GM18505 (cell line): ENCODE data around the gene ZDHHC18.
"Not testable (repeated sequence)": the region's sequence is repeated elsewhere in the genome, so short reads cannot be mapped to it uniquely, and the experiment has no call there.

Source experiments
- ATAC-seq: cut with Tn5 transposase; IDR thresholded peaks from one replicate; pipeline ENCODE4 v1.9.1; 2021; ENCODE audit not compliant: unreplicated experiment
- POLR2A ChIP-seq: IDR thresholded peaks from 4 replicates; pipeline ENCODE4 v1.6.1; 2011; ENCODE audit warnings: borderline replicate concordance; ENCODE audit not compliant: insufficient read depth, insufficient read length; ENCODE audit errors: extremely low read depth

The ZDHHC18 gene

DNA sequence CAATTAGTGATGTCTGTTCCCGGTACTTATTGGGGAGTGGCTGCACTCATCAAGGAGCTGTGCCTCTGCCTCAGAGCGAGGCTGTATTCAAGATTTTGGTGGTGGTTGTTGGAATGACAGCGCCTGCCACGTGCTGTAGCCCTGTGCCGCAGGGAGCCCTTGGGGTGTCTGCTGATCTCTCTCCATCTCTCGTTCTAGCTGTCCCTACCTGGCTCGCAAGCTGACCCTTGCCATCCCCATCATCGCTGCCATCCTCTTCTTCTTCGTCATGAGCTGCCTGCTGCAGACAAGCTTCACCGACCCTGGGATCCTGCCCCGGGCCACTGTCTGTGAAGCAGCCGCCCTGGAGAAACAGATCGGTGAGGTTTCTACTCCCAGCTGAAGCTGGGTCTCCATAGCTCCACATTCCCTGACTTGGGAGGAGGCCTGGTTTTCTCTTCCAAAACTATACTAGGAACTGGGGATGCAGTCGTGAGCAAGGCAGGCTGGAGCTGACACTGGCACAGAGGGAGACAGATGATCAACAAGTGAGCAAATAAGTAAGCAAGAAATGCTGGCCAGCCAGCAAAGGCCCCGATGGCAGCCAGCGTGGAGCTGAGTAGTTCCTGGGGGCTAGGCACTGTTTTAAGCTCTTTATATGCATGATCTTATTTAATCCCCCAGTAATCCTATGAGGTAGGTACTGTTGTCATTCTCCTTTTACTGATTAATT, 5.9 kb downstream of the ZDHHC18 start:
- no peak for TF ChIP-seq POLR2A
- ATAC-seq, result no peak

DNA sequence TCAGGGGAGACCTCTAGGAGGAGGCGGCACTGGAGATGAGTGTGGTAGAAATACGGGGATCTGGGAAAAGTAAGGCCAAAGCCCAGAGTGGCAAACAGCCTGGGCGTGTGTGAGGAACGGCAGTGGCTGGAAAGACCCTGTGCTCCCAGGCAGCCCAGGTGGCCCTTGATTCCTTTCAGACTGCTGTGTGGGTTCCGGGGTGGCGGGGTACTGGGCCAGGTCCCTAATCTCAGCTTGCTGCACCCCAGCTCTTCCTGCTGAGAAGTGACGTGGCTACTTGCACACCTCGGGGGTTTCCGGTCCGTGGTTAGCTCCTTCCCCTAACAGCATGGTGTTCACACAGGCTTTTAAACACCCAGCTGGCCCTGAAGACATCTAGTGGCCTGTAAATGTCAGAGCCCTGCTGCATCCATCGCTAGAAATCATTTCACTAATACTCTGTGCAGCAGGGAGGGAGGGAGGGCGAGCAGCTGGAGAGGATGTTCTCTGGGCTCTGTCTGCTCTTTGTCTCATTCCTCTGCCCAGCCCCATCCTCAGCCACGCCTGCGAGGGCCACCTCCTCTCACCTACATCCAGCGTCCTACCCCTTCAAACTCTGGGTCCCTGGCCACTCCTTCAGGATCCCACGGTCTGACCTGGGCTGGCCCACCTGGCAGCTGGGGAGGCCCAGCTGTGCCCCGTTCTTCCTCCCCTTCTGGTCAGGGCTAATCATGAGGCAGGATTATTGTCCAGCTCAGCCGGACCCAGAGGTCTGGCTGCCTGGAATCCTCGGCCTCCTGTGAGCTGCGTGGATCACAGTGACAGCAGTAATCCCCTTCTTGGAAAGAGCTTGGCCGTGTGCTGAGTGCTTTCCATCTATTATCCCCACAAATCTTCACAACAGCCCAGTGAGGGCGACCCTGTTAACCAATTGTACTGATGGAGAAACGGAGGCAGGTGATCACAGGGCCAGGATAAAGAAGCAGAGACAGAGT, 7.2 kb downstream of the ZDHHC18 start:
- ATAC-seq, result peak; percentile 63
- TF ChIP-seq POLR2A, result peak; percentile 82

DNA sequence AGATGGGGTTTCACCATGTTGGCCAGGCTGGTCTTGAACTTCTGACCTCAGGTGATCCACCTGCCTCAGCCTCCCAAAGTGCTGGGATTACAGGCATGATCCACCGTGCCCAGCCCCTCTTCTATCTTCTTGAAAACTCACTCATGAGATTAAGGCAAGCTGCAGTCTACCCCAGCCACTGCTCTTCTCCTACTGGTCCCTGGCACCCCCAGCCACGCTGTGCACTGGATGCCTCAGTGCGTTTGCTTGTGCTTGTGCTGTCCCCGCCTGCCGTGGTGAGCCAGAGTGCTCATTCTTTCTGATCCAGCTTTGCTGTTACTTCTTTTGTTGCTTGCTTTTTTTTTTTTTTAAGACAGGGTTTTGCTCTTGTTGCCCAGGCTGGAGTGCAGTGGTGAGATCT, 11.2 kb downstream of the ZDHHC18 start:
- not testable (repeated sequence) for ATAC-seq

DNA sequence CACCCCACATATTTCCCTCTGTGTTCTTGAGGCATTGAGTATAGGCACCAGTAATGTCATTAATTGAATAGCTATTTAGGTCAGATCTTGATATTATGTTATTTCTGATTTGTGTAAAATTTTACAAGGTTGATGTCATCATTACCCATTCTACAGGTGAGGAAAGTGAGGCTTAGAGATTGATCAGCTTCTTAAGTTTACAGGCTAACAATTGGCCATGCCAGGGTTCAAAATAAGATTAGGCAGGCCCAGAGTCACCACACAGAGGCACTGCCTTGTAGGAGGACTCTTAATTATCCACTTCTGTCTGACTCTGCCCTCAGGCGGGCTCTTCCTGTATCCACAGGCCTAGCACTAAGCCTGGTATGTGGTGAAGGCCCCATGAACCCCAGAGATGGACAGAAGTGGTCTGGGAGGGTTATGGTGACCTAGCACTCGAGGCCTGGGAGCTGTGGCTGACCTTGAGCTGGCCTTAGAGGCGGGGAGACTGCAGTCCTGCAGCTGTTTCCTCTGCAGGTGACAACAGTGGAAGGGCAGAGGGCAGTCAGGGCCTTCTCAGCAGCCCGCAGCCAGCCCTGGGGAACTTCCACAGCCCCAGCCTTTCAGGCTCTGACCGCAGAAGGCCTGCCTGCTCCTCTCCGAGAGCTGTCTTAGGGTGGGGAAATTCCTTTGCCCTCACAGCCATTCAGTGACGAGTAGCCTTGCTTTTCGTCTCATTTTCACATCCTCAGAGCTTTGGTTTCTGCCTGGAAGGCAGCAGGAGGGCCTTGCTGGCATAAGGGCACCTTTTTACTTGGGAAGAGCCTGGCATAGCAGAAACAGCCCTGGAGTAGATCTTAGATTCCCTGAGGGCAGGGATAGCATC, 12.2 kb downstream of the ZDHHC18 start:
- ATAC-seq, result peak; percentile 78
- TF ChIP-seq POLR2A, result peak; percentile 35

DNA sequence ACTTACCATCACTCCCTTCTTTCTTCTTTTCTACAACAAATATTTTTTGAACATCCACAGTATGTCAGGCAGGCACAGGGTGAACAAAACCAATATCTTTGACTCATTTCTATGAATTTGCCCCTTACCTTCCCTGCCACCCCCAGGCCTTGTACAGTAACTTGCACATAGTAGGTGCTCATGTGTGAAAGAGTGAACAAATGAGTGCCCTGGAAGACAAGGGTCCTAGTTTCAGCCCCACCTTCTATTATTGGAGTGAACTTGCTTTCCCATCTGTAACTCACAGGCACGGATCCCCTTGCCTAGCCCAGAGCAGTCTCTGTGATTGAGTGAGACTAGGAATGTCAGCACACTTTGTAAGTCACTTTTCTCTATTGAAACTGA, 12.8 kb downstream of the ZDHHC18 start:
- no peak for ATAC-seq
- no peak for TF ChIP-seq POLR2A

DNA sequence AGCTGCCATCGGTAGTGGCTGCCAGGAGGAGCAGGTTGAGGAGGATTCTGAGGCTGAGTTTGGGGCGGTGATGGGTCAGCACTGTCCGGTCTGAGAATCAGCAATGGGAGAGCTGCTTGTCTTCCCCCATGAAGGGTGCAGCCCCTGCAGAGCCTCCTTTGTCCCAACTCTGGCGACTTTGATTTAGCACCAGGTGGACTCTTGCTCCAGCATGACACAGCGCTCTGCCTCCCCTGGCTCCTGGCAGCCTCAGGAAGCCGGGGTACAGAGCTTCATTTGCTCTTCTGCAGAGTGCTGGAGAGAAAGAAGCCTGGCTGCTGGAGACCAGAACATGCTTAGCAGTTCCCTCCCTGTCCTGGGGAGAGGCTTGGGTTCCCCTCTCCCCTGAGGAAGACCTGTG, 13.3 kb downstream of the ZDHHC18 start:
- no peak for TF ChIP-seq POLR2A
- no peak for ATAC-seq

DNA sequence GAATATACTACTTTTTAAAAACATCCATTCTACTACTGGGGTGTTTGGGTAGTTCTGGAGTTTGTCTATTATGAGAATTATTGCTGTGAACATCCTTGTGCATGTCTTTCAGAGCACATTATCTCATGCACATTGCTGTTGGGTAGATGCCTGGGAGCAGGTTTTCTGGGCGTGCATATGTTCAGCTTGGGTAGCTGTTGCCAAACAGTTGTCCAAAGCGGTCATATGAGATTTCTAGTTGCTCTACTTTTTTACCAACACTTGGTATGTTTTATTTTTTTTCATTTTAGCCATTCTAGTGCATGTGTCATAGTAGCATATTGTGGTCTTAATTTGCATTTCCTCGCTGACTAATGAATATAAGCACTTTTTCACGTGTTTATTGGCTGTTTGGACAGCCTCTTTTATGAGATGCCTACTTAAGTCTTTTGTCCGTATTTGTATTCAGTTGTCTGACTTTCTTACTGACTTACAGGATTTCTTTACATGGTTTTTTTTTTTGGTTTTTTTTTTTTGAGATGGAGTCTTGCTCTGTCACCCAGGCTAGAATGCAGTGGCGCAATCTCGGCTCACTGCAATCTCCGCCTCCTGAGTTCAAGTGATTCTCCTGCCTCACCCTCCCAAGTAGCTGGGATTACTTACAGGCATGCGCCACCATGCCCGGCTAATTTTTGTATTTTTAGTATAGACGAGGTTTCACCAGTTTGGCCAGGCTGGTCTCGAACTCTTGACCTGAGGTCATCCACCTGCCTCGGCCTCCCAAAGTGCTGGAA, 18.1 kb downstream of the ZDHHC18 start:
- ATAC-seq, result no peak
- no peak for TF ChIP-seq POLR2A

DNA sequence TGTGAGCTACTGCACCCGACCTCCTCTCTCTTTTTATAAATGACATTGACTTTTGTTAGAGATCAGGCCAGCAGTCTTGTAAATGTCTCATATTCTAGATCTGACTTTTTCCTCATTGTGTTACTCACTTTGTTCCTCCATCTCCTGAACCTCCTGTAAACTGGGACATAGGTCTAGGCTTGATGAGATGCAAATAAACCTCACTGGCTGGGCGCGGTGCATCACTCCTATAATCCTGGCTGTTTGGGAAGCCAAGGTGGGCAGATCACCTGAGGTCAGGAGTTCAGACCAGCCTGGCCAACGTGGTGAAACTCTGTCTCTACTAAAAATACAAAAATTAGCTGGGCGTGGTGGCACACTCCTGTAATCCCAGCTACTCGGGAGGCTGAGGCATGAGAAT, 21.3 kb downstream of the ZDHHC18 start:
- ATAC-seq, result not testable (repeated sequence)

DNA sequence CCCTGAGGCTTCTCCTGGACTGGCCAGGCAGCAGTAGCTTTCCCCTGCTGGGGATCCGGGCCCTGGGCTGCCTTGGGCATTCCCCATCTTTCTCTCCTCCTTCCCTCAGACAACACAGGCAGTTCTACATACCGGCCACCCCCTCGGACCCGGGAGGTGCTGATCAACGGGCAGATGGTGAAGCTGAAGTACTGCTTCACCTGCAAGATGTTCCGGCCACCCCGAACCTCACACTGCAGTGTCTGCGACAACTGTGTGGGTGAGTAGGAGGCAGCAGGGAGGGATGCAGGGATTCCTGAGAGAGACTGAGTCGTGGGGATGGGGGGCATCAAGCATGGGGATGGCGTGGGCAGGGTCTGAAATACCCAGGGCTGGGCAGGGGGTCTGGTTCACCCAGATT, 22.0 kb downstream of the ZDHHC18 start:
- ATAC-seq, result no peak
- TF ChIP-seq POLR2A, result no peak

DNA sequence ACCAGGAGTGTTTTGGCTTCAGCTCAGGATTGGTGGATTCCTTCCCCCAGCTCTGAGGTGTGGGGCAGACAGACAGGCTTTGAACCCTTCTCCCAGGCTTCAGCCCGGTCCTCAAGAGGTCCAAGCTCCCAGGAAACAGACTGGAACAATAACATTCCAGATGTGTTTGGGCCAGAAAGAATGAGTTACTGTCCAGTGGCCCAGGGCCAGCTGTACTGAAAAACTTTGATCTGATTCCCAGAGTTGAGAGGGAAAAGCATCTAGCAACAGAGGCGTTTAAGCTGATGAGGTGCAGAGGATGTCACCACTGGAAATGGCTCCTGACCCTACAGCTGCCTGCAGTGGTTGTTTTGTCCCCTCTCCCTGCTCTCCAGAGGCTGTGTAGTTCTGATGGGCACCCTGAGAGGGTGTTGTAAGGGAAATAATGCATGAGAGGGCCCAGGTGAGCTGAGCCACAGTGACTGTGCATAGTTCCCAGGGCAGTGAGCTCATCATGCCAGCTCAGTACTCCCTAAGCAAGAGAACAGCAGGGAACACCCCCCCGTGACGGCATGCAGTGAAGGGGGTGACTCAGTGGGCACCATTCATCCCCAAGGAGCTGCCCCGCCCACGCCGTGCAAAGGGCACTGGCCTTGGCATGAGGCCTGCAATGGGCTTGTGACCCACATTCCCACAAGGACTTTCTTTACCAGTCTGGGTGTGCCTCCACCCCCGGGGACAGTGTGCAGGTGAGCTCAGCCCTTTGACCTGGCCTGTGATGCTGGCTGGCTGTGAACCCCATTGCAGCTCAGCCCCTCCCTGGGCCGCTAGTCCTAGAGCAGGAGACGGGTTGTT, 22.7 kb downstream of the ZDHHC18 start:
- TF ChIP-seq POLR2A, result no peak
- no peak for ATAC-seq

DNA sequence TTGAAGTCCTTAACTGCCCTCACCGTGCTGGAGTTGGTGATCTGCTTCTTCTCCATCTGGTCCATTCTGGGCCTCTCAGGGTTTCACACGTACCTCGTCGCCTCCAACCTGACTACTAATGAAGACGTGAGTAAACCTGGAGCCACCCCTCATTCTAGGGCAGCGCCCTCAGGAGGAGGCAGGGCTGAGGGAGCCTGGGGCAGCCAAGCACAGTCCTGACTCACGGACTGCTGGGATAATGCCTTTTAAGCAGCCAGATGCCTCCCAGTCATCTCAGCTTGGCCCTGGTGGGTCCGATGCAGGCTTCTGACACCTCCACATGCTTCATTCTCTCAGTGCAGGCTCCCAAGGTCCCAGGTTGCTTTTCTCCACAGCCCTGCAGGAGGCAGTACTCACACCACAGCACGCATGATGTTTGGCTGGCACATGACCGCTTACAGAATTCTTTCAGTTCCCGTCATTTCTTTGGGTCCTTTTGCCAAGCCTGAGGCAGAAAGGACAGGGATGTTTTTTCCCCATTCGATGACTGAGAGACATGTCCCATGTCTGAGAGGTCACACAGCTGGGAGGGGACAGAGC, 24.7 kb downstream of the ZDHHC18 start:
- ATAC-seq, result no peak
- TF ChIP-seq POLR2A, result no peak

DNA sequence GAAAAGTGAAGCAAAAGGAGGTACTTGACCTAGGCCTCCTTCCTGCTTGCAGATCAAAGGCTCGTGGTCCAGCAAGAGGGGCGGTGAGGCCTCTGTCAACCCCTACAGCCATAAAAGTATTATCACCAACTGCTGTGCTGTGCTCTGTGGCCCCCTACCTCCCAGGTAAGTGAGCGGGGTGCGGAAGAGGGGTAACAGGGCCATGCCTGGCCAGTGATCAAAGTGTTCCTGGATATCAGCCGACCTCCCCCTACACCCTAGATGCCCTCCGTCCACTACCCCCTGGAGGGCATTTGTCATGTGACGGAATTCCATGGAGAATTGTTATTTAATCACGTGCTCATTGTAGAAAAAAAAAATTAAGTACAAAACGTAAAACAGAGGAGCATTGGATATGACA, 26.2 kb downstream of the ZDHHC18 start:
- no peak for ATAC-seq
- no peak for TF ChIP-seq POLR2A
